GM12891 (cell line): Measurements from ENCODE around the gene KIF16B.

Source experiments
- DNase-seq: peaks from one replicate; pipeline ENCODE4 v3.0.0; 2011; ENCODE audit warnings: low spot score; ENCODE audit not compliant: insufficient read length
- FAIRE-seq: peaks from 2 replicates; lab custom pipeline; 2011; peaks lifted over from hg19 to GRCh38; lab: Jason Lieb, UNC
- PAX5 ChIP-seq: IDR thresholded peaks from 2 replicates; pipeline ENCODE4 v1.6.1; 2011; ENCODE audit warnings: low read length, moderate library complexity, mild to moderate bottlenecking; ENCODE audit not compliant: insufficient read depth, severe bottlenecking
- POLR2A ChIP-seq: IDR thresholded peaks from 2 replicates; pipeline ENCODE4 v1.6.1; 2011; ENCODE audit warnings: low read depth, low read length, control low read depth
- POLR2AphosphoS5 ChIP-seq: IDR thresholded peaks from 2 replicates; pipeline ENCODE4 v1.6.1; 2011; ENCODE audit warnings: low read depth, low read length, control low read depth
- POU2F2 ChIP-seq: IDR thresholded peaks from 2 replicates; pipeline ENCODE4 v1.6.1; 2011; ENCODE audit warnings: low read depth, mild to moderate bottlenecking, control low read depth, low read length, moderate library complexity
- SPI1 ChIP-seq: IDR thresholded peaks from 2 replicates; pipeline ENCODE4 v1.6.1; 2011; ENCODE audit warnings: low read depth, low read length, control low read depth
- TAF1 ChIP-seq: IDR thresholded peaks from 2 replicates; pipeline ENCODE4 v1.6.1; 2011; ENCODE audit warnings: low read depth, low read length, control low read depth

Gene KIF16B

DNA sequence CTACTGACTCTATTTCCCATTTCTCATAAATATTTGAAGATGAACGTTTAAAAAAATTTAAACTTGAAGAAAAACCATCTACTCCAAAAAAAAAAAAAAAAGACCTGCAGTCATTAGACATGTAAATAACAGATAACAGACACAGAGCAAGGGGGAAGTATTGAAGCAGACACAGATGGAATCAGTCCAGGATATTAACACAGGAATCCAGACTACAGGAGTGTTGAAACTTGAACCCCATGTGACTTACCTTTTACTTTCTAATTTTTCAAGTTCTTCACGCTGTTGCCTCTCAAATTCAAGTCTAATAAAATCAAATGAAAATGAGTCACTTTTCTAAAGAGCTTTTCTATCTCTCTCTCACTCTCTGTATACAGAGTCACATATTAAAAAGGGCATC is 191.8 kb downstream of the KIF16B start:
- FAIRE-seq, result no peak

DNA sequence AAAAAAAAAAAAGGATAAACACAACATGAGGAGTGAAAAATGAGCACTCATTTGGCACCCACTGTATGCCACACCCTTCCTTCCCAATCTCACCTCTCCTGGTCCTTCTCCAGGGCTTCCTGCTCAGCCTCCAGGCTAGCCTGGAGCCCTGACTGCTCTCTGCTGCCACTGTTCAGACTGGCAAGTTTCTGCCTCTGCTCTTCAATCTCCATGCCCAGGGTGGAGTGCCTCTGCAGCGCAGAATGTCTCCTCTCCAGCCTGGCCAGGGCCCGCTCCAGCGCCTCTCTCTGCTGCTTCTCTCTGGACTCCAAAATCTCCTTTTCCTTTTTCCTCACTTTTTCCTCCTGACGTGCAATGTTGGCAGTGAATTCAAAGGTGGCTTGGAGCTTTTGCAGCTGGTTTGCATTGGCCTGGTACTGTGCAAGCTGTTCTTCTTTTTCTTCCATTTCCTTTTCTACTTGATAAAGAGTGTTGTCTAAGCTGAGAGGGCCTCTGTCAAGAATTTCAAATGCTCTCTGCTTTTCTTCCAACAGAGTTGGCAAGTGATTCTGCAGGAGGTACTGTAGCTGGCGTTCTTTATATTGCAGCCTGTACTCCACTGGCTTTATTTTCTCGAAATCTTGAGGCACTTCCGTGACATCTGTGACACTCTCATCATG is 194.4 kb downstream of the KIF16B start:
- FAIRE-seq (no peak), DNase-seq (no peak)
- no peak for TF ChIP-seq SPI1
- TF ChIP-seq PAX5, result no peak
- TF ChIP-seq POU2F2, result no peak
- TF ChIP-seq POLR2A, result no peak
- no peak for TF ChIP-seq TAF1
- no peak for TF ChIP-seq POLR2AphosphoS5

More for the DNA sequence above, 191.8 kb downstream of the KIF16B start:
- no peak for TF ChIP-seq POU2F2
- TF ChIP-seq SPI1, result no peak
- no peak for TF ChIP-seq POLR2AphosphoS5
- no peak for TF ChIP-seq POLR2A
- TF ChIP-seq TAF1, result no peak
- no peak for TF ChIP-seq PAX5
- no peak for DNase-seq

DNA sequence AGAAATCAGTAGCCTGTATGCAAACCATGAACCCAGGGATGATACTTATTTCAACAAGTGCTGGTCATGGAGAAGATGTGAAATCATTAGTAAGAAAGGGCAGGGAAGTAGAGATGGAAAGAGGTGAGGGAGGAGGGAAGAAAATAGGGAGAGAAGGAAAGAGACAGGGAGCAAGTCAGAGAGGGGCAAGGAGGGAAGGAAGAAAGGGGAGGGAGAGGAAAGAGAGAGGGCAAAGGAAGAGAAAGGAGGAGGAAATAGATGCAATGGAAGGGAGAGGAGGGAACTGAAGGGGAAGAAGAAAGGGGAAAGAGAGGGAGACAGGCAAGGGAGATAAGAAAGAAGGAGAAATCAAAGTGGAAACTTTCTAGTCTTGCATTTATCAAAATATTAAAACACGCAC is 195.1 kb downstream of the KIF16B start:
- no peak for FAIRE-seq
- TF ChIP-seq POLR2A (no peak), PAX5 (no peak)
- no peak for DNase-seq

DNA sequence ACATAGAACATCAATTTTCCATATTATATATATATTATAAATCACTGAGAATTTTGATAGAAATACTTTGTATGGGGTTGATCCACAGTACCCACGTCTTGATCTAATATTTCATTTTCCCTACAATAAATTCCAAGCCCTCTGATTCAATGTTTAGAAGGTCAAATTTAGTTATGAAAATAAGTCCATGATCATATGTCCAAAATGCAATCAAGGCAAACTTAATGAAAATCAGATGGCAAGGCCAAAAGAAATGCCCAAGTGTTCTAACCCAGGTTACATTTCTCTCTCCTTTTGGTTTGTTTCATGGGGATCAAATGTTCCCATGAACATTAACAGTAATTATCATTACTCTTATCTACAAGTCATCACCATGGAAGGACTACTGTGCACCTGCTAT is 203.8 kb downstream of the KIF16B start:
- DNase-seq, result no peak
- no peak for FAIRE-seq
- TF ChIP-seq SPI1 (no peak), POLR2AphosphoS5 (no peak), PAX5 (no peak), POLR2A (no peak), TAF1 (no peak), POU2F2 (no peak)

DNA sequence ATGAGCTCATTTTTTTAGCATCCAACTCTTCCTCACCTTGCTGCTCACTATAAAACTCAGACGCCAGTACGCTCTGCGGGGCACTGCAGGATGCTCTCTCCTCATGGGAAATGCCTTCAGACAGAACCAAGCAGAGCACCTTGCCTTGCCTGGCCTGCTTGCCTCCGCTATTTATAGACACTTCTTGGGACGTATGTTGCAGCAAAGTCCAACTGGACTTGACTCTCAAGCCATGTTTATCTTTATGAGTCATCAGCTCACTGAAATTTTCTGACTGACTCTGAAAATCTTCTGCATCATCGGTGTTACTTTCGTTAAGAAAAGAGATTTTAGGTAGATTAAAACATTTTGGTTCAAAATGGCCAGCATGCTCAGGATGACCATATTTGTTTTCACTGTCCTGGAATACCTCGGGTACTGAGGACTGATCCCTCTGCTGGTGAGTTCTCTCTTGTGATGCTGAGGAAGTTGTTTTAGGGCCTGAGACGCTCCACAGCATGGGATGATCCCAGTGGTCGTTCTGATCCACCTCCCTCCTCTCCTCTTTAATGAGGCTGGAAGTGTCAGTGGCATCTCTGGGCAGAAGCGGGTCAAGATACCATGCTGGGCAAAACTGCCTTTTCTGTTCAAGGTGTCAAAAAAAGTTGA is 204.5 kb downstream of the KIF16B start:
- FAIRE-seq (no peak), DNase-seq (no peak)
- TF ChIP-seq POLR2A, result no peak
- no peak for TF ChIP-seq POU2F2
- no peak for TF ChIP-seq PAX5
- TF ChIP-seq SPI1, result no peak
- TF ChIP-seq POLR2AphosphoS5, result no peak
- no peak for TF ChIP-seq TAF1

DNA sequence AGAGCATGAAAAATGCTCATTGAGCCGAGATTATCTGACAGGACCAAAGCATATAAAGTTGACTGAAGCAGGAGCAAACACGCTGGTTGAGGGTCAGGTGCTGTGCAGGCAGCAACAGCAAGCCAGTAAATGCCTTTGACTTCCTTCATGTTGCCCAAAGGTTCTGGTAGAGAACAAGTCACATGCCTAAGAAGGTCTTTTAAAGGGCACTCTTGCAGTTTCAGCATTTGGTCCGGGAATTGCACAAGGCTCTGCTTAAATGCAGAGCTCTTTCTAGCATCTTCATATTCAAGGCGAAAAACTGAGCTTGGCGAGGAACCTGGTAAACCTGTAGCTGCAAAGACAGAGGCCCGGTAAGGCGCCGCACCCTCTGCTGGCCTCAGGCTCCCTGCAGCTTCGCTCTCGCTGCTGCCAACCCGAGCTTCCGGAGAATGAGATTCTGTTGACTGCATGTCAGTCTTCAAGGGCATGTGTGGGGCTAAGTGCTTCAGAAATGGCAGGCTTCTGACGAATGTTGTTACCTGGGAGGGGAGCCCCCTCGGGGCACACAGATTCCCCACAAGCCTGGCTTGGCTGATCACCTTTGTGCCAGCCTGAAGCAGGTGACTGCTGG is 205.2 kb downstream of the KIF16B start:
- FAIRE-seq (no peak), DNase-seq (no peak)
- TF ChIP-seq POLR2A, result no peak
- TF ChIP-seq SPI1, result no peak
- TF ChIP-seq TAF1, result no peak
- no peak for TF ChIP-seq POU2F2
- TF ChIP-seq PAX5, result no peak
- no peak for TF ChIP-seq POLR2AphosphoS5

DNA sequence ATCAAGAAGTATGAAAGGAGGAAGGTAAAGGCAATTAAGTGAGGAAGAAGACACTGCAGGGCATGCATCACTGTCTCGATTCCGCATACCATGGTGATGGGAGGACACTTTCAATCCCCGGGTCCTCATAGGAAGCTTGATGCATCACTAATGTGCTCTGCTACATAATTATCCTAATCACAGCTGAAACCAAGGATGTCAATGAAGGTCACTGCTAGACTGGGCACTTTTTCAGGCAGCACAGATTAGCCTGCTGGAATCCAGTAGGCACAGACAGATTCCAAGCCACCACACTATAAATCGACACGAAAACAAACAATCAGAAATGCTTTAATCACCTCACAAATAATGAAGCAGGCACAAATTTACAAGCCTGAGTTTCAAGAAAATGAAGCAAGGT is 206.7 kb downstream of the KIF16B start:
- FAIRE-seq (no peak), DNase-seq (no peak)
- TF ChIP-seq PAX5 (no peak), TAF1 (no peak), POU2F2 (no peak), SPI1 (no peak), POLR2A (no peak), POLR2AphosphoS5 (no peak)

DNA sequence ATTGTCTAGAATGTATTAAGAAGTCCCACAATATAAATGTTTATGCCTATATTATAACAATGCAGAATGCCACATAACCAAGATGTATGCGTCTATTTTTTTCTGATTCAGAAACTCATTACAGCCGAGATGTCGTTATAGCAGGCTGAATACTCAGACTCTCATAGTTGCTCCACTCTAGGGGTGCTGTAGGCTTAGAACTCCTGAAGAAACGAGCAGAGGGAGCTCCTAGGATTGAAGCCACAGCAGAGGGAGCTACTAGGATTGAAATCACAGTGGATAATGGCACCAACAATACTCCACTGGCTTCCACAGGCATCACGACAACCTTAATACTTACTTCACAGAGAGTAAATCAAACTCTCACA is 208.9 kb downstream of the KIF16B start:
- no peak for TF ChIP-seq POLR2AphosphoS5
- no peak for TF ChIP-seq PAX5
- no peak for TF ChIP-seq TAF1
- TF ChIP-seq POU2F2, result no peak
- no peak for TF ChIP-seq POLR2A
- TF ChIP-seq SPI1, result no peak
- no peak for FAIRE-seq

DNA sequence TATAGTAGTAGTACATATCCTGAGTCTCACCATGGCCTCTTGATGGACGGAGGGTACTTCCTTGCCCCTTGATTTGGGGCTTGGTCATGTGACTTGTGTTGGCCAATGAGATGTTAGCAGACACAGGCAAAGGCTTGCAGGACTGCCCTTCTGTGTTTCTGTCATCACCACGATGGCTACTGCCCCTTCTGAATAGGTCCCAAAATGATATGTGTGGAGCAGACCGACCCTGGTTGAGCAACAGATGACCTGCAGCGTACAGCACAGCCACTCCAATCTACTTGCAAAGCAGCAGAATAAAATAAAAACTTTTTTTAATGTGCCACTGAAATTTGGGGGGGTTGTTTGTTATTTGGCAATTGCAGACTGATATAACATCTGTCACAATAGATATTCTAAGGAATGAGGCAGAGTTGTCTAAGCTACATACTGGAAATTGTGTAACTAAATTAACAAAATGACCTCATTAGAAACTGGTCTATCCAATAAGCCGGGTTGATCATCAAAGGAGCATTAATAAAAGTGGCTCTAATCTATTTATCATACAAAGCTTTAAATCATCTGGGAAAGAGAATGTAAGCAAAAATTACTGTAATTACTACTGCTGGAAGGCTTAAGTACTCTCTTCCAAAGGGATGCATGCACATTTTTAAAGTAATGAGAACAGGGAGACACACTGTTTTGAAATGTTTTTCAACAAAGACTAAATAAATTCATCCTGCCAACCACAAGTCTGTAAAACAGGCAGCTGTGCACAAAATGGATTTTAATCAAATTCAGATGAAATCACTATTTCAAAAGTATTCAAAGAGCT is 209.5 kb downstream of the KIF16B start:
- FAIRE-seq, result no peak
- no peak for DNase-seq
- no peak for TF ChIP-seq TAF1
- TF ChIP-seq POU2F2, result no peak
- no peak for TF ChIP-seq POLR2A
- TF ChIP-seq POLR2AphosphoS5, result no peak
- no peak for TF ChIP-seq PAX5
- no peak for TF ChIP-seq SPI1

More for the DNA sequence above, 208.9 kb downstream of the KIF16B start:
- DNase-seq, result no peak

DNA sequence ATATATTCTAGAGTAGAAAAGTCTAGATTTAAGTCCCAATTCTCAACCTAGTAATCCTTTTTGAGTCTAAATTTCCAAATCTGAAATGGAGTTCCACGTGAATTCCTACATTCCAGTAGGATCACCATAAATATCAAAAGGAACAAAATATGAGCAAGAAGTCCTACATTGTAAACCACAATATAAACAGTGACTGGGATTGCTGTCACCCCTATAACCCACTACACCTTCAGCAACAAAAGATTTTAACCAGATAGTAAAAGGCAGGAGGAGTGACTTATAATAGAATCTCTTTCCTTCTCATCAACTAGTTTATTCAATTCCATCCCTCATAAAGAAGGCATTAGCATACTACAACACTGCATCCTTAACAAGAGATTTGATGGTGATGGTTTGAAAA is 210.6 kb downstream of the KIF16B start:
- DNase-seq, result no peak
- TF ChIP-seq POU2F2 (no peak), POLR2AphosphoS5 (no peak), POLR2A (no peak), SPI1 (no peak), PAX5 (no peak), TAF1 (no peak)
- no peak for FAIRE-seq
